ENCODE data around the gene HNRNPA1.

The HNRNPA1 gene

GRCh38 chr12:54330442-54330841, 49.9 kb downstream of the HNRNPA1 start:
- DNase-seq (ENCODE audit: low read depth): no peak
- no peak overlapping the region for H3K4me3 ChIP-seq (ENCODE audit: low read length)
- TF ChIP-seq, protein P1, sequence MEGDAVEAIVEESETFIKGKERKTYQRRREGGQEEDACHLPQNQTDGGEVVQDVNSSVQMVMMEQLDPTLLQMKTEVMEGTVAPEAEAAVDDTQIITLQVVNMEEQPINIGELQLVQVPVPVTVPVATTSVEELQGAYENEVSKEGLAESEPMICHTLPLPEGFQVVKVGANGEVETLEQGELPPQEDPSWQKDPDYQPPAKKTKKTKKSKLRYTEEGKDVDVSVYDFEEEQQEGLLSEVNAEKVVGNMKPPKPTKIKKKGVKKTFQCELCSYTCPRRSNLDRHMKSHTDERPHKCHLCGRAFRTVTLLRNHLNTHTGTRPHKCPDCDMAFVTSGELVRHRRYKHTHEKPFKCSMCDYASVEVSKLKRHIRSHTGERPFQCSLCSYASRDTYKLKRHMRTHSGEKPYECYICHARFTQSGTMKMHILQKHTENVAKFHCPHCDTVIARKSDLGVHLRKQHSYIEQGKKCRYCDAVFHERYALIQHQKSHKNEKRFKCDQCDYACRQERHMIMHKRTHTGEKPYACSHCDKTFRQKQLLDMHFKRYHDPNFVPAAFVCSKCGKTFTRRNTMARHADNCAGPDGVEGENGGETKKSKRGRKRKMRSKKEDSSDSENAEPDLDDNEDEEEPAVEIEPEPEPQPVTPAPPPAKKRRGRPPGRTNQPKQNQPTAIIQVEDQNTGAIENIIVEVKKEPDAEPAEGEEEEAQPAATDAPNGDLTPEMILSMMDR (IDR thresholded peaks at IDR 0.05; ENCODE audit: insufficient read depth, low read depth, low read length, missing control alignments): no peak

- DNase-seq (ENCODE audit: low read depth): no peak
- H3K4me3 ChIP-seq (ENCODE audit: low read length): no peak overlapping the region
- TF ChIP-seq, protein P1 (IDR thresholded peaks at IDR 0.05; ENCODE audit: insufficient read depth, low read depth, low read length, missing control alignments): no peak
These were observed 50.9 kb downstream of the HNRNPA1 start for GRCh38 chr12:54331461-54331860.

- TF ChIP-seq, protein P1 (IDR thresholded peaks at IDR 0.05; ENCODE audit: insufficient read depth, low read depth, low read length, missing control alignments): no peak
- DNase-seq (ENCODE audit: low read depth): no peak
- H3K4me3 ChIP-seq (ENCODE audit: low read length): no peak overlapping the region
These were observed 53.0 kb downstream of the HNRNPA1 start for GRCh38 chr12:54333420-54334034.

All from epithelial cell of esophagus (primary cell).